NCI-H345 treated with DMSO at 0.1 percent for 48 hours (cell line): ENCODE data around the gene AOPEP.

ENCODE experiments used
- DNase-seq: peaks from one replicate; lab custom pipeline; 2025; ENCODE audit not compliant: unreplicated experiment; lab: John Stamatoyannopoulos, UW

The AOPEP gene

GRCh38 chr9:95077053-95077765 lies 350.7 kb downstream of the AOPEP start:
- no peak for DNase-seq

GRCh38 chr9:95077766-95078370 lies 351.4 kb downstream of the AOPEP start:
- no peak for DNase-seq

- DNase-seq = no peak
Observed at GRCh38 chr9:95078511-95078910, 352.0 kb downstream of the AOPEP start.

GRCh38 chr9:95078939-95079338 lies 352.4 kb downstream of the AOPEP start:
- DNase-seq = no peak

DNA sequence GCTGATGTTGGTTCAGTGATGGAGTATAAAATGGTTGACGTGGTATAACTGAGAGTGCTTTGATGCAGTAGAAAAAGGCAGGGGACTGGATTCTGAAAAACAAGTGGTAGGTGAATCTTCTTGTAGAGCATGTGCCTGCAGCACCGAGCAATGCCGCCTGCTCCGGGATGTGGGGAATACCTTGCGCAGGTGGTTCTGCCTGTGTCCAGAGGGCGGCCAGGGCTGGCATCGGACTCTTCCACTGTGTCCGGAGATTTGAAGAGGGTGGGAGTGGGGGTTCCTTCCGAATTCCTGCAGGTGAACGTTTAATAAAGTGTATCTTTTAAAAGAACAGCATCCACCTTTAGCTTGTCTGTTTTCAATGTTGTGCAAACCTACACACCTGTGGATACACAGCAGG lies 353.0 kb downstream of the AOPEP start:
- no peak for DNase-seq

- DNase-seq = no peak
Observed at GRCh38 chr9:95080961-95081647, 354.6 kb downstream of the AOPEP start.

- DNase-seq = no peak
Observed at GRCh38 chr9:95081998-95082397, 355.5 kb downstream of the AOPEP start.

GRCh38 chr9:95082401-95083084 lies 356.0 kb downstream of the AOPEP start:
- DNase-seq = no peak

GRCh38 chr9:95083086-95083768 lies 356.7 kb downstream of the AOPEP start:
- no peak for DNase-seq

DNA sequence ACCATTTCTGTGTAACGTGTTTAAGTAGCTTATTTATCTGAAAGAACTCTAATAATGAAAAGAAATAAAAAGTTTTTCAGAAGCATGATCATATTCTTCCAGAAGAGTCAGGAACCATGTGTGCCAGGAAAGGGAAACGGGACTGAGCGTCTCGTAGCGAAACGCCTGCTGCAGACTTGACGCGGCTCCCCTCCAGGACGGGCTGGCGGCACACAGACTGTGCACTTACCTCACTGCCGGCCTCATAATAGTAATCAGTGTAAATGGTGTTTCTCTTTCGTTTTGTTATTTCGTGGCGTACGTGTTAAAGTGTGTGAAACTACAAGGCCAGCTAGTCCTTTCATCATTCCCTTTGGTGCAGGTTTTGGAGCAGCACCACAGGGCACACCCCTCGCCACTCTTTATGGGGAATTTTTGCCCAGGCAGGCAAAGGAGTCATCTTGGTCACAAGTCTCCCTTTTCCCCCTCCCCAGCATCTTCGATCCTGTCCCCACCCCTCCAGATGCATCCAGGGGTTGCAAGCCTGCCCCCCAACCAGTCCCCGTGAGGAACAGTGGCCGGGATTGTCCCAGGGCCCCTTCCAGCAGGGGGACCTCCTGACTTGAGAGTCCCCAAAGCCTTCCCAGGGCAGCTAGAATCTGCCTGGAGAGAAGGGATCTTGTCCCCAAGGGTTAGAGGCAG lies 357.9 kb downstream of the AOPEP start:
- no peak for DNase-seq

- DNase-seq = no peak
Observed at GRCh38 chr9:95085036-95085770, 358.7 kb downstream of the AOPEP start.

GRCh38 chr9:95085861-95086563 lies 359.5 kb downstream of the AOPEP start:
- no peak for DNase-seq

DNA sequence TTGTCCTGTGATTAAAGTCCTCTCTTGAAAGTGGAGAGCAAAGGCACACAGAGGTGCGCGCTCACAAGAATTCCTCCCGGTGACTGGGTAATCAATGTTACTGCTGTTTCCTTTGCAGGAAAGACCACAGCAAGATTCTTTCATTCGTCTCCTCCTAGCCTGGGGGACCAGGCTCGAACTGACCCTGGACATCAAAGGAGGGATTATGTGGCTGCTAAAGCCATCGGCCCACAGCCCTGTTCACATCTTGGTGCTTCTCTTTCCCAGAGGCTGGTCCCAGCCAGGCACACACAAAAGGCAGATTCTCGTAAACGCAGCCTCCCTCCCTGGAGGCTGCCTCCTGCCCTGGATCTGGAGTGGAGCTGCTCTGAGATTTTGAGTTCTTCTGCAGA lies 360.1 kb downstream of the AOPEP start:
- no peak for DNase-seq

DNA sequence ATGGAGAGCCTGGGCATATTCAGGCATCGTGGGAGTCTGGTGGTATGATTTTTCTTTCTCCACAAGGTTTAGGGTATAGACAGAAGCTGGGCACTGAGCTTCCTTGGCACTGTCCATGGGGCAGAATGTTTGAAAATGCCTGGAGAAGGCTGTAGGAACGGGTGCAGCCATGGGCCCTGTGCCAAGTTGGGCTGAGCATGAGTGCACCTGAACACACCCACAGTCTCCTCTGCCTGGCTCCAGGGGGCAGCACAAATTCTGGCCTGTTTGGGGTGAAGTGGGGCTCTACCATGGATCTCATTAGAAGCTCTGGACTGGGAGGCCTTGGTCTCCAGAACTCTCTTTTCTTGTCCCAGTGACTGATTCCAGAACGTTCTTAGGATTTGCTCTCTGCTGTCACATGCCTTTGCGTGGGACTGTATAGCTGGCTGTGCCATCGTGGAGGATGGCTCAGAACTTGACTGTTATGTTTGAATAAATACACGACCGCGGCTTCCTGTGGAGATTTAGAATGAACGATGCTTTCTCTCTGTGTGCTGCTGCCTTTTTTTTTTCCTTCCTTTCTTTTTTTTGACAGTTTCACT lies 361.3 kb downstream of the AOPEP start:
- no peak for DNase-seq

DNA sequence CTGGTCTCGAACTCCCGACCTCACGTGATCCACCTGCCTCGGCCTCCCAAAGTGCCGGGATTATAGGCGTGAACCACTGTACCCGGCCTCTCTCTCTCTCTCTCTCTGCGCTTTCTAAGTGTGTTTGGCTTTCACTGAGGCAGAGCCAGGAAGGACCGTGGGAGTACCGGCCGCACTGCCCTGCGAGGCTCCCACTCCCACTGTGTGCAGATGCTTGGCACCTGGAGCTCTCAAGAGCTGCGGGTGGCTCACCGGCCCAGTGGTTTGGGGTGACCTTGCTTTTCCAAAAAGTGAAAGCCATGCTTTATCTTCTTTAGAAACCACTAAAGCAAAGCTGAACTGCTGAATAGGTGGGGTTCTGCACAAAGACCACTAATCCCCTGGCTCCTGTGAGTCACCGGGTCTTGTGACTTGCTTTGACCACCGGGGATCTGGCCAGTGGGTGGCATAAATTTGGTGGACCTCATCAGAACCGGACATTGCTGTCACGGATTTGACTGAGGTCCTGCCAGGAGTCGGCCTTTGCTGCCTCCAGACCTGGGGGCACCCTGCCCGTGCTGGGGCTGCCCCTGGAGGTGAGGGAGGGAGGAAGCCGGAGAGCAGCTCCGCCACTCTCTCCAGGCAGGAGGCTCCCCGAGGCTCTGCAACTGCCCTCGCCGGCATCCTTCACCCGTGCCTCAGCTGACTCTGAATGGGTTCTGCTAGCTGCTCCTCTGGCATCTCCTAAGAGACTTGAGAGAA lies 362.1 kb downstream of the AOPEP start:
- DNase-seq = no peak

DNA sequence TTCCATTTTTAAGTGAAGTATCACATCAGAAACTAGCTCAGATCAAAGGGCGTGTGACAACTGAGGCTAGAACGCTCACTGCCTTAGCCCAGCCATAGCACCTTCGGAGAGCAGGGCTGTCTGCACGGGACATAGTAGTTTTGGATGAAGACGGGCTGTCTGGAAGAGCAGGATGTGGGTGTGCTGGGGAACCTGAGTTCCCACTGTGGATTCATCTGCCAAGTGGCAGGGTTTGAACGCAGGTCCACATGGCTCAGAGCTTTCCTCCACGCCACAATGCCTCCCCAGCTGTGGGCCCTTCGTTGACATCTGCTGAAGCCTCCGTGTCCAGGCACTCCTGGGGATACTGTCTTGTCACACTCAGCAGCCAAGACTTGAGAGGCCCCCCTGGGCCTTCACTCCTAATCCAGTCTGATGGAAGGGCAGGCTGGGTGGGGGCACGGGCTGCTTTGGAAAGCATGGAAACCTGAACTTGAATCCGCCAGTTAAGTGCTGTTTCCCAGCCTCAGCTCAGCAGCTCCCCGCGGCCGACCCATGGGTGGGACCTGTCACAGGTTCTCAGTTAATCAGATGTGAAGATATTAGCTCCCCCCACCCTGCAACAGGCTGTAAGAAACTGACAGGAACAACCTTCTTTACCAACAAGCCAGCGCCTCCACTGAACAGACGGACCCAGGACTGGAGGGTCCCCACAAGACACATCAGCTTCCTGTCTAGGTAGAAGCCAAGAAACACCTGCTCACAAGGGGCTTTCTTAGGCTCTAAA lies 362.9 kb downstream of the AOPEP start:
- no peak for DNase-seq

GRCh38 chr9:95090023-95090791 lies 363.7 kb downstream of the AOPEP start:
- DNase-seq = no peak
